Neural cell (in vitro differentiated cells): ENCODE results near the gene COL8A1.

Experiments
- CTCF ChIP-seq: fragments of 450-650 bp; IDR thresholded peaks from 2 replicates; pipeline ENCODE4 v1.5.1; 2014; ENCODE audit warnings: antibody characterized with exemption, mild to moderate bottlenecking, moderate library complexity; ENCODE audit not compliant: poor library complexity, severe bottlenecking
- EP300 ChIP-seq: fragments of 450-650 bp; conservative IDR thresholded peaks from 2 replicates; pipeline ENCODE4 v1.6.1; 2014; ENCODE audit warnings: antibody characterized with exemption, mild to moderate bottlenecking, moderate library complexity; ENCODE audit not compliant: poor library complexity, severe bottlenecking
- EZH2 ChIP-seq: fragments of 200-600, 300-800 bp; shearing (Covaris generic), sonication (generic); IDR thresholded peaks from 2 replicates; pipeline ENCODE4 v1.6.1; 2014; ENCODE audit warnings: antibody characterized with exemption, low read length, borderline replicate concordance, mild to moderate bottlenecking; ENCODE audit not compliant: insufficient read depth, poor library complexity, severe bottlenecking
- POLR2AphosphoS5 ChIP-seq: IDR thresholded peaks from 2 replicates; pipeline ENCODE4 v1.6.1; 2012
- RAD21 ChIP-seq: fragments of 450-650 bp; conservative IDR thresholded peaks from 2 replicates; pipeline ENCODE4 v1.6.1; 2014; ENCODE audit warnings: antibody characterized with exemption, mild to moderate bottlenecking, moderate library complexity
- REST ChIP-seq: IDR thresholded peaks from 2 replicates; pipeline ENCODE4 v1.6.1; 2012; ENCODE audit warnings: borderline replicate concordance
- SMC3 ChIP-seq: fragments of 450-650 bp; conservative IDR thresholded peaks from 2 replicates; pipeline ENCODE4 v1.6.1; 2014; ENCODE audit warnings: antibody characterized with exemption, mild to moderate bottlenecking, moderate library complexity; ENCODE audit not compliant: poor library complexity
- TAF1 ChIP-seq: IDR thresholded peaks from 2 replicates; pipeline ENCODE4 v1.6.1; 2012; ENCODE audit warnings: low read depth

- TF ChIP-seq POLR2AphosphoS5, result no peak
- no peak for TF ChIP-seq CTCF
- no peak for TF ChIP-seq SMC3
- TF ChIP-seq TAF1, result no peak
- TF ChIP-seq EP300, result no peak
- no peak for TF ChIP-seq REST
- no peak for TF ChIP-seq EZH2
- no peak for TF ChIP-seq RAD21
Observed at GRCh38 chr3:99760629-99761028, 122.2 kb downstream of the COL8A1 start.
